OCI-LY3 (cell line): ENCODE measurements around the gene KCNJ9.
"Not testable (repeated sequence)": the region's sequence is repeated elsewhere in the genome, so short reads cannot be mapped to it uniquely, and the experiment has no call there.

Experiments used
- H2AFZ ChIP-seq: fragments of 200-600, 300-600 bp; shearing (Covaris generic); 2 replicates; pipeline ENCODE4 v1.6.0; 2014; ENCODE audit warnings: antibody characterized with exemption, low read depth, low read length
- H3K27ac ChIP-seq: fragments of 200-600, 300-600 bp; sonication (generic); 2 replicates; pipeline ENCODE4 v1.5.1; 2014; ENCODE audit warnings: mild to moderate bottlenecking, low read length, moderate library complexity, mixed read lengths
- H3K27me3 ChIP-seq: fragments of 200-600, 300-600 bp; sonication (generic); 2 replicates; pipeline ENCODE4 v1.6.1; 2014; ENCODE audit warnings: low read depth, low read length, mixed read lengths
- H3K36me3 ChIP-seq: fragments of 200-600, 300-600 bp; sonication (generic); replicated peaks from 2 replicates; pipeline ENCODE3; 2014; ENCODE audit warnings: low read depth, low read length, mixed read lengths
- H3K4me1 ChIP-seq: fragments of 300-600, 200-600 bp; sonication (generic); 2 replicates; pipeline ENCODE4 v1.6.1; 2014; ENCODE audit warnings: low read length, mixed read lengths
- H3K4me2 ChIP-seq: fragments of 200-600, 300-600 bp; sonication (generic); 2 replicates; pipeline ENCODE4 v1.6.1; 2014; ENCODE audit warnings: low read length, mixed read lengths
- H3K4me3 ChIP-seq: fragments of 300-600, 200-600 bp; sonication (generic); 2 replicates; pipeline ENCODE4 v1.5.1; 2014; ENCODE audit warnings: antibody characterized with exemption, mild to moderate bottlenecking, low read length, moderate library complexity
- H3K79me2 ChIP-seq: fragments of 300-600, 200-600 bp; shearing (Covaris generic); 2 replicates; pipeline ENCODE4 v1.6.1; 2014; ENCODE audit warnings: mild to moderate bottlenecking, low read length, mixed read lengths
- H3K9ac ChIP-seq: fragments of 300-600, 200-600 bp; shearing (Covaris generic); 2 replicates; pipeline ENCODE4 v1.6.0; 2014; ENCODE audit warnings: mild to moderate bottlenecking, low read length, moderate library complexity
- H3K9me3 ChIP-seq: fragments of 200-600, 300-600 bp; shearing (Covaris generic); 2 replicates; pipeline ENCODE4 v1.6.1; 2014; ENCODE audit warnings: low read length, mixed read lengths; ENCODE audit not compliant: insufficient read depth
- H4K20me1 ChIP-seq: fragments of 200-600, 300-600 bp; sonication (generic); 2 replicates; pipeline ENCODE4 v1.6.1; 2016; ENCODE audit warnings: low read length, mixed read lengths; ENCODE audit not compliant: insufficient read depth
- CTCF ChIP-seq: fragments of 200-600, 300-600 bp; sonication (generic); IDR thresholded peaks from 2 replicates; pipeline ENCODE4 v1.5.1; 2014; ENCODE audit warnings: antibody characterized with exemption, low read length, low read depth
- EZH2phosphoT487 ChIP-seq: fragments of 200-600 bp; shearing (Covaris generic); IDR thresholded peaks from 2 replicates; pipeline ENCODE4 v1.6.1; 2018; ENCODE audit warnings: antibody characterized with exemption, mixed run types, low read depth

Gene KCNJ9

GRCh38 chr1:160124705-160125478 is 43.6 kb downstream of the KCNJ9 start:
- TF ChIP-seq EZH2phosphoT487 = no peak
- no peak for TF ChIP-seq CTCF
- H3K27ac ChIP-seq = no peak overlapping the region
- H3K27me3 ChIP-seq = 0 out of 2 replicates have a peak, but pooled peaks cover 4% of the 10 kb centered on the region

GRCh38 chr1:160125746-160126145 is 44.4 kb downstream of the KCNJ9 start:
- Histone ChIP-seq H3K36me3 (no peaks in the 10 kb centered on the region), H2AFZ (no peak overlapping the region), H3K27ac (no peak overlapping the region), H3K4me3 (no peak overlapping the region), H3K9ac (no peak overlapping the region), H3K79me2 (no peaks in the 10 kb centered on the region), H3K4me2 (no peak overlapping the region), H4K20me1 (no peaks in the 10 kb centered on the region), H3K27me3 (0 out of 2 replicates have a peak, but pooled peaks cover 4% of the 10 kb centered on the region), H3K9me3 (no peaks in the 10 kb centered on the region), H3K4me1 (no peaks in the 10 kb centered on the region)
- TF ChIP-seq CTCF = no peak
- no peak for TF ChIP-seq EZH2phosphoT487

More at GRCh38 chr1:160124705-160125478, 43.6 kb downstream of the KCNJ9 start:
- Histone ChIP-seq H3K4me1 (no peaks in the 10 kb centered on the region), H3K79me2 (no peaks in the 10 kb centered on the region), H2AFZ (no peak overlapping the region), H3K4me2 (no peak overlapping the region), H4K20me1 (no peaks in the 10 kb centered on the region), H3K9me3 (no peaks in the 10 kb centered on the region), H3K9ac (no peak overlapping the region), H3K4me3 (no peak overlapping the region), H3K36me3 (no peaks in the 10 kb centered on the region)

- H3K79me2 ChIP-seq, H3K9me3 ChIP-seq, H3K4me2 ChIP-seq, H3K9ac ChIP-seq, H3K4me1 ChIP-seq, H3K27ac ChIP-seq, H2AFZ ChIP-seq, H3K36me3 ChIP-seq, H3K27me3 ChIP-seq, H3K4me3 ChIP-seq, H4K20me1 ChIP-seq: not testable (repeated sequence)
Measured at GRCh38 chr1:160126342-160126741, 45.0 kb downstream of the KCNJ9 start.

- Histone ChIP-seq H4K20me1 (no peaks in the 10 kb centered on the region), H2AFZ (no peak overlapping the region), H3K79me2 (no peaks in the 10 kb centered on the region), H3K4me2 (no peak overlapping the region), H3K27ac (no peak overlapping the region), H3K27me3 (peaks cover 11% of the 10 kb centered on the region; the same call in 1 of the 2 replicates), H3K4me1 (no peaks in the 10 kb centered on the region), H3K4me3 (no peak overlapping the region), H3K9ac (no peak overlapping the region), H3K36me3 (no peaks in the 10 kb centered on the region), H3K9me3 (no peaks in the 10 kb centered on the region)
- TF ChIP-seq EZH2phosphoT487 (no peak), CTCF (no peak)
Measured at GRCh38 chr1:160127381-160127780, 46.0 kb downstream of the KCNJ9 start.
